Activated T-helper 1 cell treated with anti-CD3 and anti-CD28 coated beads, Interleukin-12 subunit alpha, Interleukin-12 subunit beta, Interleukin-2, Interleukin-4 antibody, amounts not matched to agents 30 ng/mL and 10 ng/mL and 1 ng/mL, durations not matched to agents 14 hours and 24 hours and 36 hours (primary cell): Measurements from ENCODE around the gene ATR. TPM values are rescaled to one million over a fixed set of nuclear protein-coding genes. Genes with fewer than 3 reads are reported as not detected.
A peak's percentile ranks its signal among the peaks of the same experiment; 100 is the strongest.

Experiments used
- DNase-seq: peaks from one replicate; pipeline ENCODE4 v3.0.0; 2021; ENCODE audit warnings: low spot score
- H3K27ac Mint-ChIP-seq: one replicate; pipeline ENCODE4 v1.8.0; 2021; ENCODE audit warnings: mild to moderate bottlenecking, mixed read lengths
- H3K27me3 Mint-ChIP-seq: one replicate; pipeline ENCODE4 v1.8.0; 2022; ENCODE audit warnings: mild to moderate bottlenecking, moderate library complexity, mixed read lengths; ENCODE audit not compliant: insufficient read depth
- H3K36me3 Mint-ChIP-seq: one replicate; pipeline ENCODE4 v1.8.0; 2021; ENCODE audit warnings: low read depth, mixed read lengths
- H3K4me1 Mint-ChIP-seq: one replicate; pipeline ENCODE4 v1.8.0; 2021; ENCODE audit warnings: low read depth, mixed read lengths
- H3K4me3 Mint-ChIP-seq: one replicate; pipeline ENCODE4 v1.8.0; 2021; ENCODE audit warnings: mild to moderate bottlenecking, moderate library complexity, mixed read lengths
- H3K9me3 Mint-ChIP-seq: one replicate; pipeline ENCODE4 v1.8.0; 2021; ENCODE audit warnings: mixed read lengths
- intact Hi-C: fragments of 100-400 bp; cut with micrococcal nuclease; formaldehyde crosslinking; loops from one replicate; pipeline ENCODE4 v1.15.1; 2024
- total RNA-seq: library from RNA; stranded (reverse); gene quantifications from 2 replicates; pipeline ENCODE4 v1.2.3, GENCODE V29; 2022

The ATR gene
- 27.0 and 35.5 TPM in 2 replicates for total RNA-seq

DNA sequence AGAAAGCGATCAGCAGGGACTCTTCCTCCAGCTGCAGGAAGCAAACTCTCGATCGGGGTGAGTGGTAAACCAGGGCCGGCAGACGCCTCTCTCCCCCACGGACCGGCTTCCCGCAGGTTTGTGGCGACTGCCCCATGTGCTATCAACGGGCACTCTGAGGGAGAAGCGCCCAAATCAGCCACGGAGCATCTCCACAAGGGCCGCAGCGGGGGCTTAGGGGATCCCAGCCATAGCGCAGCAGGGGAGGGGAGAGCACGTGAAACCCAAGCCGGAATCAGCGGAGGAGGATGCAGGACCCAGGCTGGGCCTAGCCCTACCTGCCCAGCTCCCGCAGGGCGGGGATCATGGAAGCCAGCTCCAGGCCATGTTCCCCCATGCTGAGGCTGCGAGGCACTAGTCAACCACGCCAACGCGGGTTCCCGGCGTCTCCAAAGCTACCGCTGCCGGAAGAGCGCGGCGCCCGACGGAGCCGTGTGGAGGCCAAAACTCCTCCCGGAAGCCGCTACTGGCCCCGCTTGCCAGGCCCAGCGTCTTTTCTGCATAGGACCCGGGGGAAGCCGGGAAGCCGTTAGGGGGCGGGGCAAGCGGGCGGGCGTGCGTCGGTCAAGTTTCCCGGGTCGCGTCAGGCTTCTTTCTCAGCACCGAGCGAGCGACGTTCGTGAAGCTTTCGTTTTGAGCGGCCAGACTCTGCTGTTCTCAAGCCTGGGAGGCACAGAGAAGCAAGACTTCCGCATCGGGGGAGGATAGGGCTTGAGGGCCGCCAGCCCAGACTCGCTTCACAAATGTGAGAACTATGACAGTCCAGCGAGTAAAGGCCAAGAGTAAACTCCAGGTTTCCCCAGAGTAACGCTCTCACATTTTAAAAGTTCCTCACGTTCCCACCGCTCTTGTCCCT lies at the start of gene ATR:
ATR (minus strand) TSS at position 405 of the 895 bp plus-strand sequence; CDS start at position 376, 29 bp downstream.
- intact Hi-C loops: loop anchor here (1.0 to 5.0 kb wide), 9 partner anchors 18 to 1266 kb away; partner anchors contain the start of genes PLS1, RNF7, TFDP2 and TRPC1
- H3K9me3 Mint-ChIP-seq: no peaks in the 10 kb centered on the region
- H3K27ac Mint-ChIP-seq: peak within 1 kb of the TSS; percentile 100
- H3K36me3 Mint-ChIP-seq: peaks cover 13% of the 10 kb centered on the region
- H3K27me3 Mint-ChIP-seq: peaks cover 10% of the 10 kb centered on the region
- DNase-seq: peak; percentile 96
- peak within 1 kb of the TSS; percentile 100 for H3K4me3 Mint-ChIP-seq
- H3K4me1 Mint-ChIP-seq: peaks cover 46% of the 10 kb centered on the region

- H3K9me3 Mint-ChIP-seq: no peaks in the 10 kb centered on the region
- H3K4me3 Mint-ChIP-seq: no peak overlapping the region
- H3K27me3 Mint-ChIP-seq: peaks cover 2% of the 10 kb centered on the region
- no peaks in the 10 kb centered on the region for H3K36me3 Mint-ChIP-seq
- peaks cover 10% of the 10 kb centered on the region for H3K4me1 Mint-ChIP-seq
- intact Hi-C loops: no loop called here
- no peak for DNase-seq
- no peak overlapping the region for H3K27ac Mint-ChIP-seq
These were observed 48.4 kb upstream of the ATR start for GRCh38 chr3:142626971-142627370.

- intact Hi-C loops: no loop called here
- Mint-ChIP-seq H3K4me3 (no peak overlapping the region), H3K4me1 (peaks cover 10% of the 10 kb centered on the region), H3K27ac (no peak overlapping the region), H3K36me3 (no peaks in the 10 kb centered on the region), H3K9me3 (no peaks in the 10 kb centered on the region), H3K27me3 (peaks cover 2% of the 10 kb centered on the region)
- DNase-seq: no peak
These were observed 46.6 kb upstream of the ATR start for GRCh38 chr3:142625153-142625440.

- H3K4me3 Mint-ChIP-seq: no peak overlapping the region
- no peak for DNase-seq
- no peaks in the 10 kb centered on the region for H3K36me3 Mint-ChIP-seq
- peaks cover 2% of the 10 kb centered on the region for H3K27me3 Mint-ChIP-seq
- H3K27ac Mint-ChIP-seq: no peak overlapping the region
- no peaks in the 10 kb centered on the region for H3K9me3 Mint-ChIP-seq
- H3K4me1 Mint-ChIP-seq: peaks cover 10% of the 10 kb centered on the region
- intact Hi-C loops: no loop called here
These were observed 46.0 kb upstream of the ATR start for GRCh38 chr3:142624341-142625152.

DNA sequence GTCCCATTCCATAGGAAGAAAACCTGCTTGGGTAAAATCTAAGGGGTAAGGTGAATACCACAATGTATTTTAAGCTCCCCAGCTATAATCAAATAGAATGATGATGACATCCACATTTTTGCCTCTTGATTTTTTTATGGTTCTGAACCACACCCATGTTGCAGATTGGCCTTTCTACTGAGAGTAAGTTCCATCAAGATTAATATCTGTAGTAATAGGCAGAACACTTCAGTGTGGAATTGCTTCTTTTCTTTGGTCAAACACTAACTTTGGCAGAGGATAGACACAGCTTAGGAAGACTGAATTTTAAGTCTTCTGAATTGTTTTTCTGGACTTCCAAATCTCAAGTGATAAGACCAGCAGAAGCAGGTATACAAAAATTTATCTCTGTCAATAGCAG lies 44.7 kb upstream of the ATR start:
- no peak overlapping the region for H3K4me3 Mint-ChIP-seq
- H3K4me1 Mint-ChIP-seq: peaks cover 10% of the 10 kb centered on the region
- no peak overlapping the region for H3K27ac Mint-ChIP-seq
- H3K27me3 Mint-ChIP-seq: peaks cover 2% of the 10 kb centered on the region
- H3K36me3 Mint-ChIP-seq: no peaks in the 10 kb centered on the region
- H3K9me3 Mint-ChIP-seq: no peaks in the 10 kb centered on the region
- DNase-seq: no peak
- intact Hi-C loops: no loop called here

- Mint-ChIP-seq H3K4me1 (peaks cover 8% of the 10 kb centered on the region), H3K36me3 (no peaks in the 10 kb centered on the region), H3K4me3 (no peak overlapping the region), H3K27me3 (peaks cover 2% of the 10 kb centered on the region), H3K9me3 (no peaks in the 10 kb centered on the region), H3K27ac (no peak overlapping the region)
- DNase-seq: no peak
- intact Hi-C loops: no loop called here
These were observed 43.9 kb upstream of the ATR start for GRCh38 chr3:142622405-142622804.

GRCh38 chr3:142618917-142619461 lies 40.5 kb upstream of the ATR start:
- no peaks in the 10 kb centered on the region for H3K9me3 Mint-ChIP-seq
- H3K36me3 Mint-ChIP-seq: no peaks in the 10 kb centered on the region
- DNase-seq: no peak
- intact Hi-C loops: no loop called here
- no peaks in the 10 kb centered on the region for H3K27me3 Mint-ChIP-seq
- no peak overlapping the region for H3K27ac Mint-ChIP-seq
- H3K4me1 Mint-ChIP-seq: no peaks in the 10 kb centered on the region
- H3K4me3 Mint-ChIP-seq: no peak overlapping the region

GRCh38 chr3:142615171-142615570 lies 36.6 kb upstream of the ATR start:
- Mint-ChIP-seq H3K4me3 (no peak overlapping the region), H3K4me1 (no peaks in the 10 kb centered on the region), H3K36me3 (no peaks in the 10 kb centered on the region), H3K9me3 (no peaks in the 10 kb centered on the region), H3K27me3 (no peaks in the 10 kb centered on the region), H3K27ac (no peak overlapping the region)
- DNase-seq: no peak
- intact Hi-C loops: no loop called here

DNA sequence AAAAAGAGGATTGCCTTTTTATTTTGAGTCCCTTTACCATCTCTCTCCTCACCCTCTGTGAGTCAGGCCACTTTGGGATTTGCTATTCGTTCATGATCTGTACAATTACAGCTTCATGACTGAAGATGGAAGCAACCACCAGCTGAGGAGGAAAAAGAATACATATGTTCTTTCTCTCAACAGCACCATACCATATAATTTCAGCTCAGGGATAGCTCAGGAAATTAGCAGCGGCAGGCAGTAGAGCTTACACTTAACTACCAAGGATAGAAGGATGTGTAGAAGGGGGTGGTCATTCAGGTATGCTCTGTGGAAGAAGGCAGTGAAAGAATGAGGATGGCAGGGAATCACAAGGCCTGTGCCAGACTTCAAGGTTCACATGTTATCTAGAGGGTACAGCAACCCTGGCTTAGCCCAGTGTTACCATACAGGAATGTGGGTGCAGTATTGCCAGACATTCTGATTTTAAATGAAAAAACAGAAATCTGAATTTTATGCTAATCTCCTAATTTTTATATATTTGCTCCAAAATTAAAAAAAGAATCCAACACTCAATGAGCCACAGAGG lies 35.6 kb upstream of the ATR start:
- Mint-ChIP-seq H3K9me3 (no peaks in the 10 kb centered on the region), H3K27me3 (no peaks in the 10 kb centered on the region), H3K4me3 (no peak overlapping the region)

GRCh38 chr3:142613491-142613890 lies 35.0 kb upstream of the ATR start:
- Mint-ChIP-seq H3K36me3 (no peaks in the 10 kb centered on the region), H3K9me3 (no peaks in the 10 kb centered on the region), H3K4me1 (no peaks in the 10 kb centered on the region), H3K27me3 (no peaks in the 10 kb centered on the region), H3K27ac (no peak overlapping the region), H3K4me3 (no peak overlapping the region)
- no peak for DNase-seq
- intact Hi-C loops: no loop called here

More for the DNA sequence above, 35.6 kb upstream of the ATR start:
- DNase-seq: no peak
- Mint-ChIP-seq H3K36me3 (no peaks in the 10 kb centered on the region), H3K27ac (no peak overlapping the region), H3K4me1 (no peaks in the 10 kb centered on the region)
- intact Hi-C loops: no loop called here

- H3K9me3 Mint-ChIP-seq: no peaks in the 10 kb centered on the region
- DNase-seq: no peak
- no peaks in the 10 kb centered on the region for H3K27me3 Mint-ChIP-seq
- H3K4me3 Mint-ChIP-seq: no peak overlapping the region
- no peaks in the 10 kb centered on the region for H3K4me1 Mint-ChIP-seq
- H3K27ac Mint-ChIP-seq: no peak overlapping the region
- intact Hi-C loops: no loop called here
- H3K36me3 Mint-ChIP-seq: no peaks in the 10 kb centered on the region
These were observed 32.7 kb upstream of the ATR start for GRCh38 chr3:142611206-142611605.

DNA sequence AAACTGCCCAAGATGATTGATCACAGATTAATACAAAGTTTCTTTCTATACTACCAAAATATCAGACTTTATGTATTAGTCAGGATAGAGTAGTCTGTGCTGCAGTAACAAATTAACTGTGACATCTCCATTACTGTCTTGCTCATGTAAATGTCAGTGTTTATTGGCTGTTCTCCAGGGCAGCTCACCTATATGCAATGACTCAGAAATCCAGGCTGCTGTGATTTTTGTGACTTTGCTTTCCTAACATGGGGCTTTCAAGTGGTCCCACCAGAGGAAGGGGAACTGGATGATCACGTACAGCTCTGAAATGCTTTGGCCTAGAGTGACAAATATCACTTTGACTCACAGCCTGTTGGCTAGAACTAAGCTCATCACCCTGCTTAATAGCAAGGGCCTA lies 30.6 kb upstream of the ATR start:
- Mint-ChIP-seq H3K27ac (no peak overlapping the region), H3K4me3 (no peak overlapping the region), H3K27me3 (peaks cover 2% of the 10 kb centered on the region), H3K36me3 (no peaks in the 10 kb centered on the region), H3K4me1 (no peaks in the 10 kb centered on the region), H3K9me3 (no peaks in the 10 kb centered on the region)
- DNase-seq: no peak
- intact Hi-C loops: no loop called here

DNA sequence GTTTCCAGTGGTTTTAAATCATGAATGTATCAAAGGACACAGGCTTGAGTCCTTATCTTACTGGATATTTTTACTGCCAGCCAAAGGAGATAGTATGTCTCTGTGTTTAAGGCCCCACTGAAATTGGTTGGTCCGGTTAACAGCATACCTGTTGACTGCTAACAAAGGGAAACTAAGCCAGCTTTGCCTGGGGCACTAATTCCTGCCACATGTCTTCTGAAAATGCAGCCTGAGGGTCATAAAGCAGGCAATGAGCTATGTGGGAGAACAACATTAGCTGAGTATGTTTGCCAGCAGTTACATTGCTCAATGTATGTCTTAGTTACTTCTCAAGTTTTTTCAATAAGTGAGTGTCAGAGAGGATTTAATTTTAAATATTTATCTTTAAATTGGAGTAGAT lies 30.1 kb upstream of the ATR start:
- Mint-ChIP-seq H3K4me3 (no peak overlapping the region), H3K9me3 (no peaks in the 10 kb centered on the region), H3K27me3 (peaks cover 2% of the 10 kb centered on the region), H3K36me3 (no peaks in the 10 kb centered on the region), H3K4me1 (no peaks in the 10 kb centered on the region), H3K27ac (no peak overlapping the region)
- intact Hi-C loops: no loop called here
- no peak for DNase-seq
